GM21717 (cell line): ENCODE measurements around the gene ACOD1.
"Not testable (repeated sequence)": the region's sequence is repeated elsewhere in the genome, so short reads cannot be mapped to it uniquely, and the experiment has no call there.

ENCODE experiments used
- ATAC-seq: cut with Tn5 transposase; IDR thresholded peaks from one replicate; pipeline ENCODE4 v1.9.1; 2021; ENCODE audit warnings: mild to moderate bottlenecking, moderate library complexity; ENCODE audit not compliant: unreplicated experiment

Gene ACOD1

DNA sequence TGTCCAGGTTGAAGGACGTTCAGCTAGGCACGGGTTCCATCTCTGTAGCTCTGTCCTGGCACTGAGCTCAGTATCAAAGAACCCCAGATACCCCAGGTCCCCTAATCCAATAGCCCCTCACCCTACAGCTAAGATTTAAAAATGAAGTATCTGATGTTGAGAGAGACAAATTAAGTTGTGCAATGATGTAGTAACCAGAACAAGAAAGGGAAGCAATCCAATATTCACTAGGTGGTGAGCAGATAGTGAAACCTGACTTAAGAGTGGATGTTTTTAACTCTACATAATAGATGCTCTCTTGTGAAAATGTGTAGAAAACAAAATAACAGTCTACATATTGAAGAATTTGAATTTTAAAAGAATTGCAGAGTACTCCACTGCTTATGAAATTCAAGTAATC lies 1.8 kb downstream of the ACOD1 start:
- ATAC-seq, result no peak

DNA sequence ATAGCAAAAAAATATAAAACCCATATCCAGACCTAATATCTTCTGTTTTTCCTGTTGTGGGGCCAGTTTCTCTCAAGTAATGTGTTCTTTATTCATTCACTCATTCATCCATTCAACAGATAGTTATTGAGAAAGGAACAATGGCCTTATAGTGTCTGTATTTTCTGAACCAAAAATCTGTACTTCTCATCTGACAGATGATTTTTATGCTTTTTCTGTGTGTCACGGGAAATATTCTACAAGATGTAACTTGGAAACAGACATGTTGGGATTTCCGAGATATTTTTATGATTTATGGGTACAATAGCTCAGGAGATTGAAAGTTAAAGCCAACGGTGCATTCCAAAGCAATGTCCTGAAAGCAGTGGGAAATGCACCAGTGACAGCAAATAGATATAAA lies 5.7 kb downstream of the ACOD1 start:
- no peak for ATAC-seq

- ATAC-seq, result no peak
Measured at GRCh38 chr13:76954538-76954937, 6.2 kb downstream of the ACOD1 start.

- ATAC-seq, result no peak
Measured at GRCh38 chr13:76955193-76955592, 6.9 kb downstream of the ACOD1 start.

GRCh38 chr13:76955661-76956060 lies 7.3 kb downstream of the ACOD1 start:
- ATAC-seq, result no peak

- no peak for ATAC-seq
Measured at GRCh38 chr13:76958841-76959432, 10.6 kb downstream of the ACOD1 start.

DNA sequence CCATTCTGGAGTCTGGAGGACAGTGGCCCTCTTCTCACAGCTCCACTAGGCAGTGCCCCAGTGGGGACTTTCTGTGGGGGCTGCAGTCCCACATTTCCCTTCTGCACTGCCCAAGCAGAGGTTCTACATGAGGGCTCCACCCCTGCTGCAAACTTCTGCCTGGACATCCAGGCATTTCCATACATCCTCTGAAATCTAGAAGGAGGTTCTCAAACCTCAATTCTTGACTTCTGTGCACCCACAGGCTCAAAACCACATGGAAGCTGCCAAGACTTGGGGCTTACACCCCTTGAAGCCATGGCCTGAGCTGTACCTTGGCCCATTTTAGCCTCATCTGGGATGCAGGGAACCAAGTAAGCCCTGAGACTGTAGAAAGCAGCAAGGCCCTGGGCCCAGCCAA lies 11.4 kb downstream of the ACOD1 start:
- not testable (repeated sequence) for ATAC-seq

GRCh38 chr13:76965759-76966421 lies 17.6 kb downstream of the ACOD1 start:
- no peak for ATAC-seq

- no peak for ATAC-seq
Measured at GRCh38 chr13:76967031-76967430, 18.7 kb downstream of the ACOD1 start.

DNA sequence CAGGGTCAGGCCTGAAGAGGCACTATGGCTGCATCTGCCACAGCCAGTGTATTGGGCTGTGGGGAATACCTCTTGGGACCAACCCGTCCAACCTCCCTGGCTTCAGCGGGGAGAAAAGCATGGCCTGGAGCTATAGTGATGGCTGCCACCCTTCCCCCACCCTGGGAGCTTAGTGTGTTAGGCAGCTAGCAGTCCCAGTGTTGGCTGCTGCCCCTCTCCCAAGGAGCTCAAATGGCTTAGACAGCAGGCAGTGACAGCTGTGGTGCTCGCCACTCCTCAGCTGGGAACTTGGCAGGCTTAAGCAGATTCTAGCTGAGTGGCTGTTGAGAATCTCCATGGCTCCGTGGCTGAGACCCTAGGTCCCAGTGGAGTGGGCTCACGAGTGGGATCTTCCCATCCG lies 19.7 kb downstream of the ACOD1 start:
- no peak for ATAC-seq

DNA sequence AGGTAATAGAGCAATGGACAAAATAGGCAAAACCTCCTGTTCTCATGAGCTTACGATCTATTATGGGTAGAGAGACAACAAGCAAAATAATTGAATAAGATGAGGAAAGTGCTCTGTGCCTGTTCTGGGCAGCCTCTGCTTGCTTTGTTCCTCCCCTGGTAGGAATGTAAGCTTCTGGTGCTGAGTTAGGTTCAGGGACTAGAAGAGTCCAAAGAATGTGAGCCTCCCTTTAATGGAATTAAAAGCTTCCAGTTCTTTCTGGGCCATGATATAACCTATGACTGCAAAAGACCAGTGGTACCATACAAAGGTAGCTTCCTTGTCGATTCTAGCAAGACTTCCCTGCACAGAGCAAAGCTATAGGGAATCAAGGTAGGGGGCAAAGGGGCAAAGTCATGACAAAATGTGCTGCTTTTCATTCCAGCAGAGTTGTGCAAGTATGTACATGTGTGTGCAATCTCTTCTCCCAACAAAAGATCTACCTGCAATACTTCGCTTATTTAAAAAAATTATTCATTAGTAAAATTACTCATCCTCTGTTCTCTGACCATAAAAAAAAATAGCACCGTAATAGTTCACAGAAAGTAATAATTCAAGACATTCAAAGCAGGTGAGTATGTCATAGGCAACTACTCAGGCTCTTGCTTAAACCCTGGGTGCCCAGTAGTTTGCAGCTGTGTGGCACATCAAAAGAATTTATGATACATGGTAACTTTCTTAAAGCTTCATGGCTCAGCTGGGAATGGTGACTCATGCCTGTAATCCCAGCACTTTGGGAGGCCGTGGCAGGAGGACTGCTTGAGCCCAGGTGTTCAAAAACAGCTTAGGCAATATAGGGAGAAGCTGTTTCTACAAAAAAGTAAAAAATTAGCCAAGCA lies 21.4 kb downstream of the ACOD1 start:
- ATAC-seq, result no peak

GRCh38 chr13:76971215-76971614 lies 22.9 kb downstream of the ACOD1 start:
- ATAC-seq, result no peak

- ATAC-seq, result no peak
Measured at GRCh38 chr13:76971851-76972829, 23.8 kb downstream of the ACOD1 start.

DNA sequence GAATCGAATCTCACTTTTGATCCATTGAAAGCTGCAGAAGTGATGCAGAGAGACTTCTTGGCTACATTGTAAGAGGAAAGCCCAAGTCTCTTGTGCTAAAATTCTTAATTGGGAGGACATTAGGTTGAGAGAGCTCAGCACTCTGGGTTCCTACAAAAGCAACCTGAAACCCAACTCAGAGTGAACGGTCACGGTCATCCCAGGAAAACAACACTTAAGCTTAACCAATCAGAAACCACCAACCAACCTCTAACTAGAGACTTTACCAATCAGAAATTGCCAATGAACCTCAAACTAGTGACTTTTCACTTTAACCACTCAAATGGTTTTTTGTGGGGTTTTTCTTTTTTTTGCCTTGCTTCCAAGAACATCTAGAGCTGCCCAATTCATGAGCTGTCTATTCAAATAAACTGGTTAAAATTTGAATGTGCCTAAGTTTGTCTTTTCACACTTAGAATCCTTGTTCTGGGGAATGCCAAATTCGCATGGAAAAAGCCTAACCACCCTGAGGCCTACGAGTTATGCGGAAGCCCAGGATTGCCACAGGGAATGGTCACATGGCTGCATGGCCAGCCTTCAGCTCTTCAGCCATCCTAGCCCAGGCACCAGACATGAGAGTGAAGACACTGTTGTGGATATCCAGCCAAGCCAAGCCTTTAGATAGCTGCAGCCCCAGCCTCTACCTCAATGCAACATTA lies 25.8 kb downstream of the ACOD1 start:
- no peak for ATAC-seq

DNA sequence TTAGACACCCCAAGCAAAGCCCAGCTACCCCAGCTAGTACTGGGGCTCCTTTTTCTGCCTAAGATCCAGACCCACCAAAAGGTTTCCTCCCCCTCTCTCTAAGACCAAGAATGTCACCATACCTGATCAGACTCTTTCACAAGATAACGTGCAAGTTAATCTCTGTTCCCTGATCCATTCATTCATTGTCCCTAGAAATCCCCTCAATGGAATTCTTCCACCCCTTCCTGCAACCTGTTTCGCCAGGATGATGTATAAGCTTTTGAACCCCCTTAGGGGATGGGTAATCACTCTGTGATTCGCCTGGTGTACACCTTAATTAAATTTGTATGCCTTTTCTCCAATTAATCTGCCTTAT lies 26.3 kb downstream of the ACOD1 start:
- ATAC-seq, result no peak

- no peak for ATAC-seq
Measured at GRCh38 chr13:76975863-76976262, 27.6 kb downstream of the ACOD1 start.

- no peak for ATAC-seq
Measured at GRCh38 chr13:76976490-76976889, 28.2 kb downstream of the ACOD1 start.

DNA sequence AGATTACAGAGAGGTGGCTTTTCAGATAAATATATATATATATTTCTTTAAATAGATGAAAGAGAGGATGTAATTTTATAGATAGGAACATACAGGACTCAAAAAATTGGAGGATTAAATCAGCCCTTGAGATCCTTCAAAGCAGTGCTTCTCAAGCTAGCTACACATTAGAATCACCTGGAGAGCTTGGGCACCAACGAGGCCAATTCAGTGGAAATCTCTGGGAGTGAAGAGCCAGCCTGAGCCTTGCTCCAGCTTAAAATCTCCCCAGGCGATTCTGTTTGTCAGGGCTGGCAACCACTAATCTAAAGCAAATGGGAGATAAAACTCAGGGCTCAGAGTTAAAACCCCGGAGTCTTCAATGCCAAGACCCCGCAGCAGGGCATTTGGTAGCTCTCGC lies 28.6 kb downstream of the ACOD1 start:
- ATAC-seq, result no peak

DNA sequence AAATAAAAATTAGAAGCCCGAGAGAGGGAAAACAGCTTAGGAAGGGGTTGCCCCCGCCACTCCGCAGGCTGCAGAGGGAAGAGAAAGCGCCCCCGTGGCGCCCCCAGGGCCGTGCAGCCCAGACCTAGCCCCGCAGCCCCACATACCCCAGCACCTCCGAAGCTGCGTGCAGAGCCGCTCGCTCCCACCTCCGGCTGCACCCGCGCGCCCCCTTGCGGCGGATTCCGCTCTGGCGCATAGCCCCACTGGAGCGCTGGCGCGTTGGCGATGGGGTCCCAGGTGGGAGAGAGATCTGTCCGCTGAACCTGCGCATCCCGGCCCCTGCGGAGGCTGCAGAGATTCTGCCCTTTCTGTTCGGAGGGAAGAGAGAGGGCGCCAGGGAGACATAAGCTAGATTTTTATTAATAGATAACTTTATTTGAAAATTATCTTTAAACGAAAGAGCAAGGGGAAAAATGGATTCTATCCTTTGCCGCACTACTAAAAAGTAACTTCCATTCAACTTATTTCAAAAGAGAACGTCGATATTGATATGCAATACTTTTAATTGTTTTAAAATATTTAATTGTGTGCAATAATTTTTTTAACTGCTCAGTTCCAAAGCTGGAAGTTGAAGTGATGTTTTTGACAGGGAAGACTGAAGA lies 31.9 kb downstream of the ACOD1 start:
- peak; percentile 100 for ATAC-seq

- ATAC-seq, result no peak
Measured at GRCh38 chr13:76982061-76982460, 33.8 kb downstream of the ACOD1 start.
